GM21447 (cell line): ENCODE measurements around the gene BIN1.
A peak's percentile ranks its signal among the peaks of the same experiment; 100 is the strongest.

Experiments
- ATAC-seq: cut with Tn5 transposase; IDR thresholded peaks from one replicate; pipeline ENCODE4 v1.9.1; 2021; ENCODE audit not compliant: unreplicated experiment

BIN1 gene

GRCh38 chr2:127076290-127076689, 30.7 kb downstream of the BIN1 start:
- no peak for ATAC-seq

GRCh38 chr2:127075821-127076220, 31.1 kb downstream of the BIN1 start:
- ATAC-seq: no peak

- ATAC-seq: no peak
These were observed 32.0 kb downstream of the BIN1 start for GRCh38 chr2:127074936-127075335.

GRCh38 chr2:127074358-127074757, 32.6 kb downstream of the BIN1 start:
- no peak for ATAC-seq

GRCh38 chr2:127072970-127073369, 34.0 kb downstream of the BIN1 start:
- no peak for ATAC-seq

GRCh38 chr2:127072396-127072795, 34.6 kb downstream of the BIN1 start:
- no peak for ATAC-seq

GRCh38 chr2:127071901-127072328, 35.0 kb downstream of the BIN1 start:
- ATAC-seq: no peak

GRCh38 chr2:127070221-127070620, 36.7 kb downstream of the BIN1 start:
- no peak for ATAC-seq

GRCh38 chr2:127069536-127069935, 37.4 kb downstream of the BIN1 start:
- ATAC-seq: no peak

- ATAC-seq: no peak
These were observed 38.0 kb downstream of the BIN1 start for GRCh38 chr2:127069003-127069402.

- no peak for ATAC-seq
These were observed 38.6 kb downstream of the BIN1 start for GRCh38 chr2:127068351-127068741.

- peak; percentile 36 for ATAC-seq
These were observed 39.2 kb downstream of the BIN1 start for GRCh38 chr2:127067620-127068350.

- ATAC-seq: no peak
These were observed 40.0 kb downstream of the BIN1 start for GRCh38 chr2:127066942-127067341.

- ATAC-seq: no peak
These were observed 41.0 kb downstream of the BIN1 start for GRCh38 chr2:127065940-127066318.

- no peak for ATAC-seq
These were observed 41.5 kb downstream of the BIN1 start for GRCh38 chr2:127065299-127065939.

GRCh38 chr2:127064642-127065250, 42.2 kb downstream of the BIN1 start:
- ATAC-seq: peak; percentile 88

- no peak for ATAC-seq
These were observed 43.0 kb downstream of the BIN1 start for GRCh38 chr2:127063701-127064590.

- no peak for ATAC-seq
These were observed 45.3 kb downstream of the BIN1 start for GRCh38 chr2:127061375-127062273.

- ATAC-seq: no peak
These were observed 46.5 kb downstream of the BIN1 start for GRCh38 chr2:127060264-127060945.

GRCh38 chr2:127059559-127059958, 47.4 kb downstream of the BIN1 start:
- no peak for ATAC-seq
